CD14-positive monocyte (primary cell): ENCODE results near the gene FNDC3A. TPM values are rescaled to one million over a fixed set of nuclear protein-coding genes. Genes with fewer than 3 reads are reported as not detected.
A peak's percentile ranks its signal among the peaks of the same experiment; 100 is the strongest.

ENCODE experiments used
- DNase-seq, 3 donors: peaks; one replicate each; pipeline ENCODE4 v3.0.0-alpha.2; 2011 to 2022
- H2AFZ ChIP-seq: 2 replicates; pipeline ENCODE4 v1.6.0; 2012; ENCODE audit warnings: mild to moderate bottlenecking, low read depth, low read length, inconsistent platforms; ENCODE audit not compliant: insufficient read depth, poor library complexity, severe bottlenecking
- H3K27ac ChIP-seq, 2 donors: 1 replicate in 1 of 2; 2 replicates in 1 of 2; pipeline ENCODE4 v1.5.1; 2012 to 2013; ENCODE audit warnings: low read length in 2 of 2, control low read depth in 1 of 2, inconsistent platforms in 1 of 2, low read depth in 1 of 2, mild to moderate bottlenecking in 1 of 2
- H3K27me3 ChIP-seq, 2 donors: one replicate each; pipeline versions ENCODE4 v1.6.0 to v1.6.1; 2011 to 2013; ENCODE audit warnings: low read length in 2 of 2; ENCODE audit not compliant: control insufficient read depth in 2 of 2, insufficient read depth in 2 of 2
- H3K36me3 ChIP-seq, 2 donors: replicated peaks in 1 of 2; 1 replicate in 1 of 2; 2 replicates in 1 of 2; pipeline versions ENCODE4 v1.5.1 to v1.6.1; 2012 to 2013; ENCODE audit warnings: low read length in 2 of 2, control low read depth in 1 of 2, inconsistent platforms in 1 of 2, mild to moderate bottlenecking in 1 of 2; ENCODE audit not compliant: insufficient read depth in 2 of 2, control insufficient read depth in 1 of 2
- H3K4me1 ChIP-seq, 2 donors: 1 replicate in 1 of 2; 2 replicates in 1 of 2; pipeline versions ENCODE4 v1.5.1 to v1.6.1; 2012 to 2013; ENCODE audit warnings: low read length in 2 of 2, control low read depth in 1 of 2, inconsistent platforms in 1 of 2, mild to moderate bottlenecking in 1 of 2, moderate library complexity in 1 of 2; ENCODE audit not compliant: insufficient read depth in 2 of 2, control insufficient read depth in 1 of 2
- H3K4me2 ChIP-seq: replicated peaks from 2 replicates; pipeline ENCODE3; 2012; ENCODE audit warnings: low read length, moderate library complexity, mild to moderate bottlenecking; ENCODE audit not compliant: poor library complexity, severe bottlenecking; ENCODE audit errors: extremely low read depth
- H3K4me3 ChIP-seq, 3 experiments: fragments of 200-600 bp in 1 of 3; sonication (generic) in 1 of 3; replicated peaks in 1 of 3; 1 replicate in 2 of 3; 2 replicates in 1 of 3; pipeline ENCODE4 v1.5.1; 2011 to 2013; ENCODE audit warnings: low read length in 3 of 3, mild to moderate bottlenecking in 3 of 3, control low read depth in 2 of 3, low read depth in 2 of 3, inconsistent platforms in 1 of 3, moderate library complexity in 1 of 3
- H3K79me2 ChIP-seq: 2 replicates; pipeline ENCODE4 v1.6.0; 2012; ENCODE audit warnings: mild to moderate bottlenecking, control low read depth, inconsistent platforms, low read length, moderate library complexity; ENCODE audit not compliant: insufficient read depth
- H3K9ac ChIP-seq: 2 replicates; pipeline ENCODE4 v1.6.0; 2017; ENCODE audit warnings: low read length, mild to moderate bottlenecking; ENCODE audit not compliant: insufficient read depth, poor library complexity, severe bottlenecking
- H3K9me3 ChIP-seq, 2 donors: replicated peaks in 1 of 2; 1 replicate in 1 of 2; 2 replicates in 1 of 2; pipeline versions ENCODE4 v1.5.1 to v1.6.1; 2012 to 2013; ENCODE audit warnings: low read length in 2 of 2, control low read depth in 1 of 2; ENCODE audit not compliant: control insufficient read depth in 1 of 2, insufficient read depth in 1 of 2
- H4K20me1 ChIP-seq: 2 replicates; pipeline ENCODE4 v1.6.0; 2012; ENCODE audit warnings: mild to moderate bottlenecking, low read length, control low read depth, moderate library complexity; ENCODE audit not compliant: insufficient read depth
- H3K27ac Mint-ChIP-seq, 7 donors: one replicate each; pipeline ENCODE4 v1.8.0; 2020; ENCODE audit warnings: mild to moderate bottlenecking in 7 of 7, mixed read lengths in 7 of 7, moderate library complexity in 6 of 7, inconsistent platforms in 2 of 7
- H3K27me3 Mint-ChIP-seq, 3 donors: one replicate each; pipeline ENCODE4 v1.8.0; 2021 to 2022; ENCODE audit warnings: low read depth in 3 of 3, mild to moderate bottlenecking in 3 of 3, mixed read lengths in 3 of 3, moderate library complexity in 3 of 3, inconsistent platforms in 1 of 3
- H3K36me3 Mint-ChIP-seq, 2 donors: one replicate each; pipeline ENCODE4 v1.8.0; 2020; ENCODE audit warnings: mixed read lengths in 2 of 2, inconsistent platforms in 1 of 2, mild to moderate bottlenecking in 1 of 2
- H3K4me1 Mint-ChIP-seq: one replicate; pipeline ENCODE4 v1.8.0; 2020; ENCODE audit warnings: mild to moderate bottlenecking, mixed read lengths
- H3K4me3 Mint-ChIP-seq, 2 donors: one replicate each; pipeline ENCODE4 v1.8.0; 2020; ENCODE audit warnings: mild to moderate bottlenecking in 2 of 2, mixed read lengths in 2 of 2, moderate library complexity in 1 of 2
- H3K9me3 Mint-ChIP-seq, 7 donors: one replicate each; pipeline ENCODE4 v1.8.0; 2020 to 2022; ENCODE audit warnings: mixed read lengths in 7 of 7, mild to moderate bottlenecking in 6 of 7, moderate library complexity in 6 of 7, inconsistent platforms in 2 of 7
- CTCF ChIP-seq: fragments of 200-600 bp; IDR thresholded peaks from one replicate; pipeline ENCODE4 v1.8.0; 2022; ENCODE audit warnings: antibody characterized with exemption, mild to moderate bottlenecking
- WGBS: methylation state at CpG from one replicate; pipeline ENCODE4 v1.1.5; 2013; ENCODE audit warnings: missing lambda C conversion rate; ENCODE audit not compliant: insufficient coverage; 5-methylcytosine and 5-hydroxymethylcytosine counted together
- intact Hi-C, 2 donors: fragments of 100-400 bp; cut with micrococcal nuclease; formaldehyde crosslinking; loops; one replicate each; pipeline versions ENCODE4 v1.15.0 to v1.15.1; 2023
- polyA plus RNA-seq, 3 donors: library from polyadenylated mRNA; depleted of rRNA in 1 of 3; unstranded in 2 of 3; stranded (reverse) in 1 of 3; fragments of 300-500 nt in 2 of 3; fragments of >200 nt in 1 of 3; fragmentation: Illumina TruSeq in 2 of 3; gene quantifications; 1 replicate in 2 of 3; 2 replicates in 1 of 3; pipeline ENCODE4 v1.2.3, GENCODE V29; 2012 to 2021

Gene FNDC3A
- polyA plus RNA-seq, 3 donors = 8.3 to 27.0 (median 12.0) TPM

DNA sequence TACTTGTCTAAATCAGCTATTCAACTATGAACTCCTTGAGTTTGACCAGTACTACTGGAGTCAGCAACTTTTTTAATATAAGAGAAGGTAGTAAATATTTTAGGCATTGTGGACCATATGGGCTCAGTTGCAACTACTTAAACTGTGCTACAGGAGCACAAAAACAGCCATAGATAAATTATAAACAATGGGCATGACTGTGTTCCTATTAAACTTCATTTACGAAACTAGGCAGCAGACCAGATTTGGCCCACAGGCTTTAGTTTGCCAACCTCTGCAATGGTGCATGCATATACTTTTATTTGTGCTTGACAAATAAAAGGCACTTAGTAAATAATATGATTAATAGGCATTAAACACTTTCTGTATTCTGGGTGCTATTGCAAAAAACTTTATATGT lies 7.6 kb downstream of the FNDC3A start:
- WGBS = no CpG with 5 or more reads among the region's 1 CpG
- Histone ChIP-seq H3K4me2 (no peak overlapping the region), H3K4me1 (peaks cover 20 to 38% of the 10 kb centered on the region in 2 donors)

DNA sequence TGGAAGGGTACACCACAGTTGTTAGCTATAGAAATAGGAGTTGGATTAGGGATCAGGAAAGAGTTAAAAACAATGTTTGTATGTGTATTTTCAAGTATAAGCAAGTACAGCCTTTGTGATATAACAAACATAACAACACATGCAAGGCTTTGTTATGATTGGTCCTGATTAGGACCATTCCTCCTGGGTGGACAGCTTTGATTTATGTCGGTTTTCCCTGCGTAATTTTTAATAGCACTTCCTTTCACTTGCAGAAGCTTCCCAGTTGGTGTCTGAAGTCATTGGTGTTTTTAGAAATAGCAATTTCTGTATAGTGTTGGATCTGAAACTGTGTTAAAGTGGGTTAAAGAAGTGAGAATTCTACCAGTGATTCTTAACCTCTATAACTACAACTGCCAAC lies 10.0 kb downstream of the FNDC3A start:
- H3K4me3 ChIP-seq = no peak overlapping the region
- H3K4me1 Mint-ChIP-seq = peaks cover 10% of the 10 kb centered on the region
- no peak overlapping the region for H3K4me3 Mint-ChIP-seq
- H3K27me3 Mint-ChIP-seq = no peaks in the 10 kb centered on the region
- no peak overlapping the region for H3K4me2 ChIP-seq
- peaks cover 55% of the 10 kb centered on the region for H4K20me1 ChIP-seq
- H3K36me3 ChIP-seq = no peaks in the 10 kb centered on the region
- no peak overlapping the region for H3K27ac ChIP-seq
- H3K4me1 ChIP-seq = peaks cover under 1 to 14% of the 10 kb centered on the region in 2 donors
- peaks cover 3 to 16% (median 9%) of the 10 kb centered on the region in 7 donors for H3K9me3 Mint-ChIP-seq
- no peak overlapping the region for H2AFZ ChIP-seq
- no CpG with 5 or more reads among the region's 2 CpGs for WGBS
- no peak overlapping the region for H3K9ac ChIP-seq
- H3K27me3 ChIP-seq = no peaks in the 10 kb centered on the region
- peaks cover 87% of the 10 kb centered on the region for H3K79me2 ChIP-seq
- intact Hi-C loops = loop anchor here in 1 of 2 donors (10.0 kb wide), 1 partner anchor 99 kb away; no protein-coding TSS in a partner anchor
- peak overlapping the region in 2 of 7 donors; percentile 28 to 68 for H3K27ac Mint-ChIP-seq
- H3K9me3 ChIP-seq = peaks cover 3 to 10% of the 10 kb centered on the region in 2 donors
- peaks cover 11 to 15% of the 10 kb centered on the region in 2 donors for H3K36me3 Mint-ChIP-seq
- no peak for DNase-seq
- no peak for TF ChIP-seq CTCF

More for the DNA sequence above, 7.6 kb downstream of the FNDC3A start:
- peaks cover 10 to 15% of the 10 kb centered on the region in 2 donors for H3K36me3 Mint-ChIP-seq
- DNase-seq = no peak
- Histone ChIP-seq H3K27me3 (no peaks in the 10 kb centered on the region), H3K9me3 (peaks cover 0 to 3% of the 10 kb centered on the region in 2 donors), H3K4me3 (no peak overlapping the region), H2AFZ (no peak overlapping the region), H4K20me1 (peaks cover 70% of the 10 kb centered on the region), H3K79me2 (peaks cover 91% of the 10 kb centered on the region), H3K9ac (no peak overlapping the region), H3K36me3 (no peaks in the 10 kb centered on the region), H3K27ac (no peak overlapping the region)
- H3K4me1 Mint-ChIP-seq = peaks cover 31% of the 10 kb centered on the region
- H3K27me3 Mint-ChIP-seq = no peaks in the 10 kb centered on the region
- TF ChIP-seq CTCF = no peak
- intact Hi-C loops = loop anchor here in 1 of 2 donors (5.0 to 10.0 kb wide), 2 partner anchors 101 to 481 kb away; no protein-coding TSS in a partner anchor
- H3K9me3 Mint-ChIP-seq = peaks cover 0 to 6% (median 0%) of the 10 kb centered on the region in 7 donors
- H3K27ac Mint-ChIP-seq = no peak overlapping the region
- no peak overlapping the region for H3K4me3 Mint-ChIP-seq
